ENCODE measurements around the gene RPLP2. TPM values are rescaled to one million over a fixed set of nuclear protein-coding genes. Genes with fewer than 3 reads are reported as not detected.

RPLP2 gene
- total RNA-seq, 3 donors from 2014 or later (not counting 1 experiment from before 2014, with no cell fraction given), result 1,482 to 1,846 (median 1,534) TPM

DNA sequence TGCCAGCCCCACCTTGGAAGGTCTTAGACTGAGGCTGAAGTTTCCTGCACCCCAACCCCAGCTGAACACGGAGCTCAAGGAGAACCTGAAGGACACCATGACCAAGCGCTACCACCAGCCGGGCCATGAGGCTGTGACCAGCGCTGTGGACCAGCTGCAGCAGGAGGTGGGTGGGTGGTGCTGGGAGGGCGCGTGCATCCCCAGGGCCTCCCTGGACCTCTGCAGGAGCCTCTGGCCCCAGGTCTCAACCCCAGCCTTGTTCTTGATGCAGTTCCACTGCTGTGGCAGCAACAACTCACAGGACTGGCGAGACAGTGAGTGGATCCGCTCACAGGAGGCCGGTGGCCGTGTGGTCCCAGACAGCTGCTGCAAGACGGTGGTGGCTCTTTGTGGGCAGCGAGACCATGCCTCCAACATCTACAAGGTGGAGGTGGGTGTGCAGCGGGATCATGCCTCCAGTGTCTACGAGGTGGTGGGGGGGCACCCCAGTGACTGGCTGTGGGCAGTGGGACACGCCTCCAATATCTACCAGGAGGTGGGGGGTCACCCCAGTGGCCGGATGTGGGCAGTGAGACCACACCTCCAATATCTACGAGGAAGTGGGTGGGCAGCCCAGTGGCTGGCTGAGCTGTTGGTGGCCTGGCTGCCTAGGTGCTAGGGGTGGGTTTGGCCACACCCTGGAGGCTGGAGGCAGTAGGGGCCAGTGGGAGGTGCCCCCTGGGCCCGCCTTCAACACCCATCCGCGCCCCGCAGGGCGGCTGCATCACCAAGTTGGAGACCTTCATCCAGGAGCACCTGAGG is 27.6 kb downstream of the RPLP2 start:
- DNase-seq (no peak), ATAC-seq (peak; percentile 5 to 65 (median 44))
- intact Hi-C loops (cut with micrococcal nuclease), result no loop called here
- TF ChIP-seq, protein P1, sequence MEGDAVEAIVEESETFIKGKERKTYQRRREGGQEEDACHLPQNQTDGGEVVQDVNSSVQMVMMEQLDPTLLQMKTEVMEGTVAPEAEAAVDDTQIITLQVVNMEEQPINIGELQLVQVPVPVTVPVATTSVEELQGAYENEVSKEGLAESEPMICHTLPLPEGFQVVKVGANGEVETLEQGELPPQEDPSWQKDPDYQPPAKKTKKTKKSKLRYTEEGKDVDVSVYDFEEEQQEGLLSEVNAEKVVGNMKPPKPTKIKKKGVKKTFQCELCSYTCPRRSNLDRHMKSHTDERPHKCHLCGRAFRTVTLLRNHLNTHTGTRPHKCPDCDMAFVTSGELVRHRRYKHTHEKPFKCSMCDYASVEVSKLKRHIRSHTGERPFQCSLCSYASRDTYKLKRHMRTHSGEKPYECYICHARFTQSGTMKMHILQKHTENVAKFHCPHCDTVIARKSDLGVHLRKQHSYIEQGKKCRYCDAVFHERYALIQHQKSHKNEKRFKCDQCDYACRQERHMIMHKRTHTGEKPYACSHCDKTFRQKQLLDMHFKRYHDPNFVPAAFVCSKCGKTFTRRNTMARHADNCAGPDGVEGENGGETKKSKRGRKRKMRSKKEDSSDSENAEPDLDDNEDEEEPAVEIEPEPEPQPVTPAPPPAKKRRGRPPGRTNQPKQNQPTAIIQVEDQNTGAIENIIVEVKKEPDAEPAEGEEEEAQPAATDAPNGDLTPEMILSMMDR (IDR thresholded peaks at IDR 0.05), result no peak
- Mint-ChIP-seq H3K27ac (peak overlapping the region; percentile 62 to 66), H3K36me3 (no peaks in the 10 kb centered on the region), H3K4me1 (peaks cover 7 to 28% of the 10 kb centered on the region in 2 donors), H3K9me3 (no peaks in the 10 kb centered on the region), H3K4me3 (peak overlapping the region; percentile 79), H3K27me3 (ENCODE audit: low read depth in 2 of 2) (no peaks in the 10 kb centered on the region)
- Histone ChIP-seq H3K9me3 (ENCODE audit: control insufficient read depth, insufficient read depth, low read length) (no peaks in the 10 kb centered on the region), H3K36me3 (ENCODE audit: control insufficient read depth, insufficient read depth, low read length) (peaks cover 23% of the 10 kb centered on the region), H3K4me1 (ENCODE audit: control insufficient read depth, insufficient read depth, low read length) (peaks cover 83% of the 10 kb centered on the region), H3K4me3 (ENCODE audit: low read length) (no peak overlapping the region), H3K27me3 (ENCODE audit: control insufficient read depth, insufficient read depth, low read length) (no peaks in the 10 kb centered on the region), H3K27ac (ENCODE audit: low read length) (peak overlapping the region; percentile 18)
- 77% methylated on average over 22 of the region's 22 CpGs for WGBS (ENCODE audit: insufficient coverage)

DNA sequence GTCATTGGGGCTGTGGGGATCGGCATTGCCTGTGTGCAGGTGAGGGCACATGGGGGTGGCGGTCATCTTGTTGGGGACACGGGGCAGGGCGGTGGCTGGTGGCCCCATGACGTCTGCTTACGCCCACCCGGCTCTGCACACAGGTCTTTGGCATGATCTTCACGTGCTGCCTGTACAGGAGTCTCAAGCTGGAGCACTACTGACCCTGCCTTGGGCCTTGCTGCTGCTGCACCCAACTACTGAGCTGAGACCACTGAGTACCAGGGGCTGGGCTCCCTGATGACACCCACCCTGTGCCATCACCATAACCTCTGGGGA is 28.2 kb downstream of the RPLP2 start:
- peaks cover 7 to 28% of the 10 kb centered on the region in 2 donors for H3K4me1 Mint-ChIP-seq
- Histone ChIP-seq H3K4me3 (ENCODE audit: low read length) (no peak overlapping the region), H3K9me3 (ENCODE audit: control insufficient read depth, insufficient read depth, low read length) (no peaks in the 10 kb centered on the region), H3K27me3 (ENCODE audit: control insufficient read depth, insufficient read depth, low read length) (no peaks in the 10 kb centered on the region), H3K27ac (ENCODE audit: low read length) (peak overlapping the region; percentile 18), H3K36me3 (ENCODE audit: control insufficient read depth, insufficient read depth, low read length) (peaks cover 23% of the 10 kb centered on the region), H3K4me1 (ENCODE audit: control insufficient read depth, insufficient read depth, low read length) (peaks cover 80% of the 10 kb centered on the region)
- DNase-seq (no peak), ATAC-seq (no peak)
- intact Hi-C loops (cut with micrococcal nuclease), result no loop called here
- peak overlapping the region; percentile 79 for H3K4me3 Mint-ChIP-seq
- no peaks in the 10 kb centered on the region for H3K27me3 Mint-ChIP-seq (ENCODE audit: low read depth in 2 of 2)
- peak overlapping the region; percentile 62 to 66 for H3K27ac Mint-ChIP-seq
- H3K36me3 Mint-ChIP-seq, result no peaks in the 10 kb centered on the region
- 85% methylated on average over 8 of the region's 8 CpGs for WGBS (ENCODE audit: insufficient coverage)
- TF ChIP-seq, protein P1 (IDR thresholded peaks at IDR 0.05), result no peak
- H3K9me3 Mint-ChIP-seq, result no peaks in the 10 kb centered on the region

DNA sequence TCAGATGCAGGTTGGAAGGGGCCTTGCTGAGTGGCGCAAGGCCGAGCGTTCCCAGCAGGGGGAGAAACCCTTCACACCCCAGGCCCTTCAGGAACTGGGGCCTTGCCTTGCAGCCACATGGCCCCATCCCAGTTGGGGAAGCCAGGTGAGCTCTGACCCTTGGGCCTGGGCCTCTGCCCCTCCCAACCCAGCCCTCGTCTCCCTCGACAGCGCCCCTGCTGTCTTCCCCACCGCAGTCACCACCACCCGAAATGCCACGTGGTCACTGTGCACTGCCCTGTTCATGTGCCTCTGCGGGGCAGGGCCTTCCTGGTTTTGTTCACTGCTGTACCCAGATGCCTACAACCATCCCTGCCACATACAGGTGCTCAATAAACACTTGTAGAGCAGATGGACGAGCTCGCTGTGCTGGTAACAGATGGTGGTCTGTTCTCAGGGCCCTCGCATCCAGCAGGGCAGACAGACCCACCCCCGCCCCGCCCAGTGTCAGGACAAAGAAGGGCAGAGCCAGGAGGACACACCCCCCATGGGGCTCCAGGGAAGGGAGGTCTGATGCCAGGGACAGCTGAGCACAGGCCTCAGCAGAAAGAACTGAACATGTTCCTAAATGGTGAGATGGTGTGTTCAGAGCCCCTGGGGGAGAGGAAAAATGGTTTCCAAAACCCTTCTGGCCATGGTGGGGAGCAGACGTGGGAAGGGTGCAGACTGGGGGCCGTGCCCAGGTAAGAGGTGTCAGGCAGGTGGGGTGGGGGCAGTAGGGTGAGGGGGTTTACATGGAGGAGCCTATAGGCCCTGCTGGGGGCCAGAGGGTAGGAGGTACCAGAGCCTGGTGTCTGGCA is 28.9 kb downstream of the RPLP2 start:
- Mint-ChIP-seq H3K4me1 (peaks cover 7 to 32% of the 10 kb centered on the region in 2 donors), H3K9me3 (no peaks in the 10 kb centered on the region), H3K4me3 (peak overlapping the region; percentile 40), H3K27me3 (ENCODE audit: low read depth in 2 of 2) (no peaks in the 10 kb centered on the region), H3K27ac (peak overlapping the region in 1 of 2 donors; percentile 66), H3K36me3 (no peaks in the 10 kb centered on the region)
- Histone ChIP-seq H3K9me3 (ENCODE audit: control insufficient read depth, insufficient read depth, low read length) (no peaks in the 10 kb centered on the region), H3K27ac (ENCODE audit: low read length) (no peak overlapping the region), H3K4me3 (ENCODE audit: low read length) (no peak overlapping the region), H3K4me1 (ENCODE audit: control insufficient read depth, insufficient read depth, low read length) (peaks cover 82% of the 10 kb centered on the region), H3K36me3 (ENCODE audit: control insufficient read depth, insufficient read depth, low read length) (peaks cover 23% of the 10 kb centered on the region), H3K27me3 (ENCODE audit: control insufficient read depth, insufficient read depth, low read length) (no peaks in the 10 kb centered on the region)
- DNase-seq (no peak), ATAC-seq (no peak)
- intact Hi-C loops (cut with micrococcal nuclease), result no loop called here
- WGBS (ENCODE audit: insufficient coverage), result 77% methylated on average over 17 of the region's 17 CpGs
- TF ChIP-seq, protein P1 (IDR thresholded peaks at IDR 0.05), result no peak
